ENCODE data around the gene EIF5.

Gene EIF5

GRCh38 chr14:103333754-103334643 is at the start of gene EIF5:
EIF5 (plus strand) TSS chr14:103334237; CDS start chr14:103335861, 1,624 bp downstream.
- DNase-seq, result peak; percentile 72

GRCh38 chr14:103284574-103285467 is 49.2 kb upstream of the EIF5 start:
- DNase-seq, result no peak

GRCh38 chr14:103286460-103286859 is 47.6 kb upstream of the EIF5 start:
- DNase-seq, result no peak

- DNase-seq, result no peak
Observed at GRCh38 chr14:103286968-103287850, 46.8 kb upstream of the EIF5 start.

- no peak for DNase-seq
Observed at GRCh38 chr14:103288076-103288766, 45.8 kb upstream of the EIF5 start.

- DNase-seq, result no peak
Observed at GRCh38 chr14:103290056-103290455, 44.0 kb upstream of the EIF5 start.

GRCh38 chr14:103290494-103290893 is 43.5 kb upstream of the EIF5 start:
- no peak for DNase-seq

GRCh38 chr14:103290961-103291360 is 43.1 kb upstream of the EIF5 start:
- no peak for DNase-seq

GRCh38 chr14:103292426-103293374 is 41.3 kb upstream of the EIF5 start:
- DNase-seq, result peak; percentile 5

- no peak for DNase-seq
Observed at GRCh38 chr14:103293465-103293864, 40.6 kb upstream of the EIF5 start.

- no peak for DNase-seq
Observed at GRCh38 chr14:103294091-103294490, 39.9 kb upstream of the EIF5 start.

GRCh38 chr14:103296007-103296406 is 38.0 kb upstream of the EIF5 start:
- DNase-seq, result no peak

GRCh38 chr14:103296987-103297386 is 37.0 kb upstream of the EIF5 start:
- DNase-seq, result no peak

- no peak for DNase-seq
Observed at GRCh38 chr14:103298620-103299019, 35.4 kb upstream of the EIF5 start.

GRCh38 chr14:103301512-103302354 is 32.3 kb upstream of the EIF5 start:
- DNase-seq, result no peak

- no peak for DNase-seq
Observed at GRCh38 chr14:103302966-103303365, 31.1 kb upstream of the EIF5 start.

- DNase-seq, result no peak
Observed at GRCh38 chr14:103304706-103305105, 29.3 kb upstream of the EIF5 start.

GRCh38 chr14:103308717-103309616 is 25.1 kb upstream of the EIF5 start:
- DNase-seq, result no peak

All from NCI-H2029 treated with DMSO at 0.1 percent for 48 hours (cell line).